NCI-H748 (cell line): ENCODE data around the gene CCR8.
"Not testable (repeated sequence)": the region's sequence is repeated elsewhere in the genome, so short reads cannot be mapped to it uniquely, and the experiment has no call there.

Source experiments
- DNase-seq: peaks from one replicate; lab custom pipeline; 2025; ENCODE audit not compliant: unreplicated experiment; lab: John Stamatoyannopoulos, UW

CCR8 gene

GRCh38 chr3:39346785-39347585 is 17.5 kb downstream of the CCR8 start:
- no peak for DNase-seq

- DNase-seq: no peak
Observed at GRCh38 chr3:39347586-39347876, 18.0 kb downstream of the CCR8 start.

GRCh38 chr3:39349080-39349479 is 19.6 kb downstream of the CCR8 start:
- peak; percentile 78 for DNase-seq

GRCh38 chr3:39350714-39351113 is 21.2 kb downstream of the CCR8 start:
- no peak for DNase-seq

- DNase-seq: not testable (repeated sequence)
Observed at GRCh38 chr3:39351134-39351533, 21.6 kb downstream of the CCR8 start.

DNA sequence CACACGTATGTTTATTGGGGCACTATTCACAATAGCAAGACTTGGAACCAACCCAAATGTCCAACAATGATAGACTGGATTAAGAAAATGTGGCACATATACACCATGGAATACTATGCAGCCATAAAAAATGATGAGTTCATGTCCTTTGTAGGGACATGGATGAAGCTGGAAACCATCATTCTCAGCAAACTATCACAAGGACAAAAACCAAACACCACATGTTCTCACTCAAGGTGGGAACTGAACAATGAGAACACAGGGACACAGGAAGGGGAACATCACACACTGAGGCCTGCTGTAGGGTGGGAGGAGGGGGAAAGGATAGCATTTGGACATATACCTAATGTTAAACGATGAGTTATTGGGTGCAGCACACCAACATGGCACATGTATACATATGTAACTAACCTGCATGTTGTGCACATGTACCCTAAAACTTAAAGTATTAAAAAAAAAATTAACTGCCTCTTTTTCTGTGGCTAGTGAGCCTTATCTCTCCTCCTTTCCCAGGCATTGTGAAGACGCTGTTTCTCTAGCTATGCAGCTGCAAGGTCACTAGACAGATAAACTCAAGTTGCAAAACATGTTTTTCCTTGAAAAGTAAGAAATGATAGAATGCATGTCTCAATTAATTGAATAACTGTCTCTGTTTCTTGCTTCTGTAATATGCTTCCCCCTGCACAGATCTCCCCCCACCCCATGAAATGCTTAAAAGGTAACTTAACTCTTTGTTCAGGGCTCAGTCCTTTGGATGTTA is 23.8 kb downstream of the CCR8 start:
- DNase-seq: not testable (repeated sequence)

GRCh38 chr3:39358333-39358732 is 28.8 kb downstream of the CCR8 start:
- DNase-seq: no peak

GRCh38 chr3:39361252-39361927 is 31.9 kb downstream of the CCR8 start:
- no peak for DNase-seq

DNA sequence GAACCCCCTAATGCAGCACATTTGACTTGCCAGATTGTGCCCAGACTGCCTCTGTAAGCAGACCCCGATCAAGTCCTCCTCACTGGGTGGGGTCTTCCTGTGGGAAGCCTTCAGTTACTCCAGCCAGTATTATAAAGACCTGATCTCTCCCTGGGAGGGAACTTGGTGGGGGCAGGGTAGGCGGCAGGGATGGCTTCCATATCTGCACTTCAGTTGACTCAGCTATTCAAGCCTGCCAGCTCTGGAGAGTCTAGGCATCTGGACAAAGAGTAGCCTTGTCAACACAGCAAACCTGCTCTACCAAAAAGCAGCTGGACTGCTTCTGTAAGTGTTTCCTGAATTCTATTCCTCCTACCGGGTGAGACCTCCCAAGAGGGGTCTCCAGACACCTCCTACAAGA is 32.7 kb downstream of the CCR8 start:
- DNase-seq: peak; percentile 0

DNA sequence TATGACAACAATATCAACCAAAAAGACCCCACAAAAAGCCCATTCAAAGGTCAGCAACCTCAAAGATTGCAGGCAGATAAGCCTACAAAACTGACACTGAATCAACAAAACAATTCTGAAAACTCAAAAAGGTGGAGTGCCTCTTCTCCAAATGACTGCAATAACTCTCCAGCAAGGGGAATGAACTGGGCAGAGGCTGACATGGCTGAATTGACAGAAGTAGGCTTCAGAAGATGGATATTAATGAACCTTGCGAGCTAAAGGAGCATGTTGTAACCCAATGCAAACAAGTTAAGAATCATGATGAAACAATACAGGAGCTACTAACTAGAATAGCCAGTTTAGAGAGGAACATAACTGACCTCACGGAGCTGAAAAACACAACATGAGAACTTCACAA is 33.3 kb downstream of the CCR8 start:
- no peak for DNase-seq

DNA sequence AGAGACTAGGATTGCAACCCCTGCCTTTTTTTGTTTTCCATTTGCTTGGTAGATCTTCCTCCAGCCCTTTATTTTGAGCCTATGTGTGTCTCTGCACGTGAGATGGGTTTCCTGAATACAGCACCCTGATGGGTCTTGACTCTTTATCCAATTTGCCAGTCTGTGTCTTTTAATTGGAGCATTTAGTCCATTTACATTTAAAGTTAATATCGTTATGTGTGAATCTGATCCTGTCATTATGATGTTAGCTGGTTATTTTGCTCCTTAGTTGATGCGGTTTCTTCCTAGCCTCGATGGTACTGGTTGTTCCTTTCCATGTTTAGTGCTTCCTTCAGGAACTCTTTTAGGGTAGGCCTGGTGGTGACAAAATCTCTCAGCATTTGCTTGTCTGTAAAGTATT is 40.9 kb downstream of the CCR8 start:
- not testable (repeated sequence) for DNase-seq

GRCh38 chr3:39372833-39373232 is 43.3 kb downstream of the CCR8 start:
- DNase-seq: no peak

DNA sequence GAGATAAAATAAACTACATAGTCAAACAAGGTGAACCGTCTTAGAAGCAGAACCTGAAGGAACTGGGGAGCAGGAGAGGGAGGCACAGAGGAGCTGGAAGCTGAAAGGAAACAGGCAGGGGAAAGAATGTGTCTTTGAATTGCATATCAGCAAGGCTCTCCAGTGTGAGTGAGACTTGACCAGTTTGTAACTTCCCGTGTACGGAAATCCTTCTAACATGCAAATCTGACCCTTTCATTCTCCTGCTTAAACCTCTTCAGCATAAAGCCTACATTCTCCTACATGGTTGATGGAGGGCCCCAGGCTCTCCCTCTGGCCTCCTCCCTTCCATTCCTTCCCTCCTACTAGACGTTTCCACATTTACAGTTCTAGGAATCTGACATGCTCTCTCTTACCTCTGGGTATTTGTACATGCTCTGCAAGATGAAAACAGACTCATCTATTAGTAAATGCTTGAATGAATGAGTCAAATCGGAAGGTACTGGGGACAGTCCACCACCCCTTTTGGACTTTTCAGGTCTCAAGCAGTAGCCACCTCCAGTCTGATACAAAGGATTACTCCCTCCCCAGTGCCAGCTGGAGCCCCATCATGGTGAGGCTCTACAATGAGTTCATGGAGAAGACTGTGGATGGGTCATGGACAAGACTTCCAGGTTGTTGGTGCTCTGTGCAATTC is 47.6 kb downstream of the CCR8 start:
- no peak for DNase-seq

DNA sequence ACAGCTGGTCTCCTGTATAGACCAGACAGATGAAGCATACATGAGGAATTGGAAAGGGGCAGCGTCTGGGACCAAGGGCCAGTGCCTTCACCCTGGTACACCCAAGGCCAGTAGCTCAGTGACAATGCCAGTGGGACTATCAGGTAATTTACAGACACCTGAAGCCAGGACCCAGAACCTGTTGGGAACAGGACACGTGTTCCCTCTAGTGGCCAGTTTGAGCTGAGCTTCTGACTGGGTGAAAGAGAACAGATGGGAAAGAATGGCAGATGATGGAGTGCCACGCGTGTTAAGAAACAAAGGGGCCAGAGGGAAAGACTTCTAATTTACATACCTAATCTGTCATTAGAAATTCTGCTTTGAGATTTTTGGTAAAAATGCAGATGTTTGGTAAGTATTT is 48.6 kb downstream of the CCR8 start:
- DNase-seq: no peak

- DNase-seq: no peak
Observed at GRCh38 chr3:39378957-39379777, 49.7 kb downstream of the CCR8 start.

- no peak for DNase-seq
Observed at GRCh38 chr3:39379778-39380155, 50.3 kb downstream of the CCR8 start.

DNA sequence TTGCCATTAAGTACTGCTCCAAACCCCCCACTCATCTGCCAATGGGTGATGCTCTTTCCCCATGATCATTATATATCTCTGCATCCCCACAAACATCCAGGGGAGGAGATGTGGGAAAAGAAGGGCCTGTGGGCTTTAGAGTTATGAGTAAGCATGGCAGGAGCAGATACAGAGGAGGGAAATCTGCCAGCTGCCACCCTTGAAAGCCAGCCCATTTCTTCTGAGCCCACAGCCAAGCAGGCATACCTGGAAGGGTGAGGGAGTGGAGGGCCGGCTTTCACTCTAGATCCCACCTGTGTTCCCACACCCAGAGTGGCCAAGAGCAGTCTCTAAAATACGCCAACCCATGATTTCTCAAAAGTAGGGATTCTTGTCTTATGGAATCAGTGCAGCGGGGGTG is 51.9 kb downstream of the CCR8 start:
- no peak for DNase-seq
